ENCODE results near the gene DENND5A. TPM values are rescaled to one million over a fixed set of nuclear protein-coding genes. Genes with fewer than 3 reads are reported as not detected.

DENND5A gene
- total RNA-seq, 3 donors from 2014 or later = 63.5 to 124 (median 118) TPM

DNA sequence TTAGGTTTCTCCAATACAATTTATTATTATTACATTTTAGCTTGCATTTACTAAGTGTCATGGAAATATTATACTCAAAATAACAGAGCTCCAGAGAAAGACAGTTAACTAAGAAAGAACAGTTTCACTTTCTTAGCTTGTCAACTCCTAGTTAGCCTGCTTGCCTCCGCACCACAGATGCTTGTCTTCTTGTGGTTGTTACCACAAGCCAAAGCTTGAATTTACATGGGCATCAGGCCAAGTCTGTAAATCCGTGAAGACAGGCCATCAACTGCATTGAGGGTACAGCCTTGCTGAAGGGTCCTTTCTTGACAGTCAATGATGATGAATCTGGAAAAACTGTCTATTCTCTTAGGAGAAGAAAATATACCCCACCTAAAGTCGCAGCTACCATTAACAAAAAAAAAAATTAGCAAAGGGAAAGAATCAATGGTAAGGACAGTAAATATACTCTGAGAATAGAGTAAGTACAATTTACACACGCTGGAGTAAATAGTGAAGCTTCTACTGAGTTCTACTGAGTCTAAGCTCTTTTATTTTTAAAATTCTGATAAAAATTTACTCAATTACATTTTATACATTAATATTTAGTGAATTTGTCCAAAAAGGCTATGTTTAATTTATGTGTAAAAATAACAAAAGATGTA lies 15.6 kb upstream of the DENND5A start:
- Histone ChIP-seq H3K27me3 (no peaks in the 10 kb centered on the region), H3K4me3 (no peak overlapping the region), H3K27ac (no peak overlapping the region), H3K36me3 (peaks cover 4% of the 10 kb centered on the region), H3K4me1 (no peaks in the 10 kb centered on the region), H3K9me3 (no peaks in the 10 kb centered on the region)
- TF ChIP-seq POLR2A (IDR thresholded peaks at IDR 0.05) (no peak), POLR2AphosphoS5 (IDR thresholded peaks at IDR 0.05) (no peak)
- TF ChIP-seq, protein P1, sequence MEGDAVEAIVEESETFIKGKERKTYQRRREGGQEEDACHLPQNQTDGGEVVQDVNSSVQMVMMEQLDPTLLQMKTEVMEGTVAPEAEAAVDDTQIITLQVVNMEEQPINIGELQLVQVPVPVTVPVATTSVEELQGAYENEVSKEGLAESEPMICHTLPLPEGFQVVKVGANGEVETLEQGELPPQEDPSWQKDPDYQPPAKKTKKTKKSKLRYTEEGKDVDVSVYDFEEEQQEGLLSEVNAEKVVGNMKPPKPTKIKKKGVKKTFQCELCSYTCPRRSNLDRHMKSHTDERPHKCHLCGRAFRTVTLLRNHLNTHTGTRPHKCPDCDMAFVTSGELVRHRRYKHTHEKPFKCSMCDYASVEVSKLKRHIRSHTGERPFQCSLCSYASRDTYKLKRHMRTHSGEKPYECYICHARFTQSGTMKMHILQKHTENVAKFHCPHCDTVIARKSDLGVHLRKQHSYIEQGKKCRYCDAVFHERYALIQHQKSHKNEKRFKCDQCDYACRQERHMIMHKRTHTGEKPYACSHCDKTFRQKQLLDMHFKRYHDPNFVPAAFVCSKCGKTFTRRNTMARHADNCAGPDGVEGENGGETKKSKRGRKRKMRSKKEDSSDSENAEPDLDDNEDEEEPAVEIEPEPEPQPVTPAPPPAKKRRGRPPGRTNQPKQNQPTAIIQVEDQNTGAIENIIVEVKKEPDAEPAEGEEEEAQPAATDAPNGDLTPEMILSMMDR (IDR thresholded peaks at IDR 0.05) = no peak
- no peak for DNase-seq (ENCODE audit: low spot score in 2 of 2)
- intact Hi-C loops (cut with DNase I; ENCODE audit: low total_unique reads) = no loop called here

DNA sequence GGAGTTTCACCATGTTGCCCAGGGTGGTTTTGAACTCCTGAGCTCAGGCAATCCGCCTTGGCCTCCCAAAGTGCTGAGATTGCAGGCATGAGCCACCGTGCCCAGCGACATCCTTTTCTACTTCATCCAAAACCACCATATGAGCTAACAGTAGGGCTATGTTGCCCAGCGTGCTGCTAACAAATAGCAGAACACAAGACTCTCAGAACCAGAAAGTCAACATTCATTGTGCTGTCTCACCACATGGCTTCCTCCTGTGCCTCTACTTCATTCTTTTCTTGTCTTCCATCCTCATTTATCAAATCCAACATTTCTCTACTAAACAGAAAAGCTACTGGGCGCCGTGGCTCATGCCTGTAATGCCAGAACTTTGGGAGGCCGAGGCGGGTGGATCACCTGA lies 12.0 kb upstream of the DENND5A start:
- intact Hi-C loops (cut with DNase I; ENCODE audit: low total_unique reads) = no loop called here
- no peak for TF ChIP-seq POLR2A (IDR thresholded peaks at IDR 0.05)
- TF ChIP-seq POLR2AphosphoS5 (IDR thresholded peaks at IDR 0.05) = no peak
- TF ChIP-seq, protein P1 (IDR thresholded peaks at IDR 0.05) = no peak
- Histone ChIP-seq H3K4me1 (no peaks in the 10 kb centered on the region), H3K9me3 (no peaks in the 10 kb centered on the region), H3K4me3 (no peak overlapping the region), H3K27ac (no peak overlapping the region), H3K36me3 (no peaks in the 10 kb centered on the region), H3K27me3 (no peaks in the 10 kb centered on the region)
- no peak for DNase-seq (ENCODE audit: low spot score in 2 of 2)

DNA sequence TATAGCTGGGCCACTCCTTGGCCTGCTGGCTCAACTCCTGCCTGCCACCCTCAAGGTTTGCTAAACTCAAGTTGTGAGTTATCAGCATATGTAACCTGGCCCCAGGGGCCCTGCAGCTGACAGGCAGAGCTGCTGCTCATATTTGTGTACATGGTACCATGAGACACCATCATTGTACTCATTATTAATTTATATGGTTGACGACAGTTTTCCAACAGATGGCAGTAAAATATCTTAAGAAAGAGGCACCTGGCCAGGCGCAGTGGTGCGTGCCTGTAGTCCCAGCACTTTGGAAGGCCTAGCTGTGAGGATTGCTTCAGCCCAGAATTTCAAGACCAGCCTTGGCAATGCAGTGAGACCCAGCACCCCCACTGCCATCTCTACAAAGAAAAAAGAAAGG lies 11.4 kb upstream of the DENND5A start:
- intact Hi-C loops (cut with DNase I; ENCODE audit: low total_unique reads) = no loop called here
- Histone ChIP-seq H3K4me3 (no peak overlapping the region), H3K27ac (no peak overlapping the region), H3K27me3 (no peaks in the 10 kb centered on the region), H3K4me1 (no peaks in the 10 kb centered on the region), H3K36me3 (no peaks in the 10 kb centered on the region), H3K9me3 (no peaks in the 10 kb centered on the region)
- TF ChIP-seq, protein P1 (IDR thresholded peaks at IDR 0.05) = no peak
- no peak for TF ChIP-seq POLR2AphosphoS5 (IDR thresholded peaks at IDR 0.05)
- TF ChIP-seq POLR2A (IDR thresholded peaks at IDR 0.05) = no peak
- no peak for DNase-seq (ENCODE audit: low spot score in 2 of 2)

DNA sequence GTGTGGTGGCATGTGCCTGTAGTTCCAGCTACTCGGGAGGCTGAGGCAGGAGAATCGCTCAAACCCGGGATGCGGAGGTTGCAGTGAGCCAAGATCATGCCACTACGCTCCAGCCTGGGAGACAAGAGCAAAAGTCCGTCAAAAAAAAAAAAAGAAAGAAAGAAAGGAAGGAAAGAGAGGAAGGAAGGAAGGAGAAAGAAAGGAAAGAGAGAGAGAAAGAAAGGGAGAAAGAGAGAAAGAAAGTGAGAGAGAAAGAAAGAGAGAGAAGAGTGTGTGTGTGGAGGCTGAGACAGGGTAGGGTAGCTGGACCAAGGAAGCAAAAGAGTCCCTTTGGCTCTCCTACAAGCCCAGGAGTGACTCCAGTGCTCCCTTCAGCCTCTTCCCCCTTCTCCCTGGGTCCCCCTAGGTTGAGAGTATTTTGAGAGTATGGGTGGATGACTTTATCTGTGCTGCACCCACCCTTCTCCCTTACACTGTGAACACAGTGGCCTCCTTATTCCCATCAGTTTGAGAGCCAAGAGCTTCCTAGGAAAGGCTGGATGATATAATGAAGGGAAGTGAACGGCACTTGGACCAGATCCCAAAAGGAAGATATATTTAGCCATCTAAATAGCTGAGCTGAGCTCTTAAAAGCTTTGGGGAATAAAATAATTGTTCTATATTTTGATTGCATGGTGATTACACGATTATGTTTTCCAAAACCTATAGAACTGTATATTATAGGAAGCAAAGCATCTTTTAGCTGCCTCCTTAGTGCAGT lies 9.5 kb upstream of the DENND5A start:
- no peak overlapping the region for H3K4me3 ChIP-seq
- DNase-seq (ENCODE audit: low spot score in 2 of 2) = no peak
- no peaks in the 10 kb centered on the region for H3K9me3 ChIP-seq
- no peaks in the 10 kb centered on the region for H3K36me3 ChIP-seq
- intact Hi-C loops (cut with DNase I; ENCODE audit: low total_unique reads) = no loop called here
- no peaks in the 10 kb centered on the region for H3K27me3 ChIP-seq
- TF ChIP-seq POLR2A (IDR thresholded peaks at IDR 0.05) (no peak), POLR2AphosphoS5 (IDR thresholded peaks at IDR 0.05) (no peak)
- TF ChIP-seq, protein P1 (IDR thresholded peaks at IDR 0.05) = no peak
- H3K27ac ChIP-seq = no peak overlapping the region
- H3K4me1 ChIP-seq = no peaks in the 10 kb centered on the region
